ENCODE data around the gene RCOR3. TPM values are rescaled to one million over a fixed set of nuclear protein-coding genes. Genes with fewer than 3 reads are reported as not detected.

RCOR3 gene
- 52.6 TPM for total RNA-seq

GRCh38 chr1:211258756-211259637, at the start of gene RCOR3:
TSS of gene RCOR3 (plus strand) at chr1:211259366. CDS start at chr1:211259561, 195 bp downstream.

GRCh38 chr1:211326528-211327345, 67.6 kb downstream of the RCOR3 start, which contains the start of gene TRAF5:
TSS of gene TRAF5 (plus strand) at chr1:211326833. CDS start at chr1:211353240, 26,407 bp downstream.

Other genes with a start within 250 kb of the RCOR3 start
- gene KCNH1, start 125.2 kb upstream of the RCOR3 start, total RNA-seq = 12.5 TPM
- 12.0 TPM for gene TRAF5, start 67.5 kb downstream of the RCOR3 start, total RNA-seq
- 0.92 TPM for gene RD3, start 232.8 kb downstream of the RCOR3 start, total RNA-seq